Neural progenitor cell (in vitro differentiated cells): ENCODE results near the gene PTAFR. TPM values are rescaled to one million over a fixed set of nuclear protein-coding genes. Genes with fewer than 3 reads are reported as not detected.

Experiments
- DNase-seq: peaks from one replicate; pipeline ENCODE4 v3.0.0-alpha.2; 2016; ENCODE audit warnings: low spot score
- H2AFZ ChIP-seq: fragments of 200-600 bp; sonication (generic); replicated peaks from 2 replicates; pipeline ENCODE4 v1.6.1; 2016; ENCODE audit warnings: antibody characterized with exemption
- H3F3A ChIP-seq: fragments of 200-600 bp; sonication (generic); 2 replicates; pipeline ENCODE4 v1.6.1; 2016; ENCODE audit warnings: antibody characterized with exemption, low read depth
- H3K27ac ChIP-seq: fragments of 200-600 bp; sonication (generic); 2 replicates; pipeline ENCODE4 v1.5.1; 2016; ENCODE audit warnings: mild to moderate bottlenecking
- H3K27me3 ChIP-seq: fragments of 200-600 bp; sonication (generic); 2 replicates; pipeline ENCODE4 v1.6.1; 2016; ENCODE audit warnings: mild to moderate bottlenecking, moderate library complexity
- H3K36me3 ChIP-seq: fragments of 200-600 bp; sonication (generic); 2 replicates; pipeline ENCODE4 v1.5.1; 2016
- H3K4me1 ChIP-seq: fragments of 200-600 bp; sonication (generic); 2 replicates; pipeline ENCODE4 v1.6.1; 2016; ENCODE audit warnings: mixed run types
- H3K4me2 ChIP-seq: fragments of 200-600 bp; sonication (generic); 2 replicates; pipeline ENCODE4 v1.6.1; 2016
- H3K4me3 ChIP-seq: fragments of 200-600 bp; sonication (generic); 2 replicates; pipeline ENCODE4 v1.5.1; 2016
- H3K79me2 ChIP-seq: fragments of 200-600 bp; sonication (generic); 2 replicates; pipeline ENCODE4 v1.6.1; 2016; ENCODE audit warnings: low read depth
- H3K9ac ChIP-seq: fragments of 200-600 bp; sonication (generic); 2 replicates; pipeline ENCODE4 v1.6.1; 2016
- H3K9me3 ChIP-seq: fragments of 200-600 bp; sonication (generic); 2 replicates; pipeline ENCODE4 v1.5.1; 2016; ENCODE audit warnings: low read depth
- H4K20me1 ChIP-seq: fragments of 200-600 bp; sonication (generic); 2 replicates; pipeline ENCODE4 v1.6.1; 2016; ENCODE audit warnings: low read depth
- H3K27ac Mint-ChIP-seq: 3 replicates; pipeline ENCODE4 v1.8.0; 2021; ENCODE audit warnings: mixed read lengths
- H3K27me3 Mint-ChIP-seq: 2 replicates; pipeline ENCODE4 v1.8.0; 2022; ENCODE audit warnings: low read depth, mild to moderate bottlenecking, inconsistent platforms, moderate library complexity, mixed read lengths; ENCODE audit not compliant: insufficient read depth
- H3K36me3 Mint-ChIP-seq: 3 replicates; pipeline ENCODE4 v1.8.0; 2021; ENCODE audit warnings: mixed read lengths
- H3K4me1 Mint-ChIP-seq: 3 replicates; pipeline ENCODE4 v1.8.0; 2021; ENCODE audit warnings: mixed read lengths
- H3K4me3 Mint-ChIP-seq: 3 replicates; pipeline ENCODE4 v1.8.0; 2021; ENCODE audit warnings: mild to moderate bottlenecking, moderate library complexity, mixed read lengths
- H3K9me3 Mint-ChIP-seq: 3 replicates; pipeline ENCODE4 v1.8.0; 2020; ENCODE audit warnings: mixed read lengths
- CTCF ChIP-seq: fragments of 200-600 bp; sonication (generic); IDR thresholded peaks from 2 replicates; pipeline ENCODE4 v1.5.1; 2017; ENCODE audit warnings: antibody characterized with exemption, mild to moderate bottlenecking
- EZH2 ChIP-seq: fragments of 200-600 bp; sonication (generic); IDR thresholded peaks from 2 replicates; pipeline ENCODE4 v1.6.1; 2017; ENCODE audit warnings: antibody characterized with exemption, mild to moderate bottlenecking, moderate library complexity
- EZH2phosphoT487 ChIP-seq: fragments of 200-600 bp; sonication (generic); IDR thresholded peaks from 2 replicates; pipeline ENCODE4 v1.6.1; 2017; ENCODE audit warnings: antibody characterized with exemption
- total RNA-seq: library from RNA; depleted of rRNA; stranded (reverse); fragments of >200 nt; gene quantifications from 2 replicates; pipeline ENCODE4 v1.2.3, GENCODE V29; 2015; ENCODE audit warnings: low replicate concordance

The PTAFR gene
- total RNA-seq, 1 donor from 2014 or later = not detected

DNA sequence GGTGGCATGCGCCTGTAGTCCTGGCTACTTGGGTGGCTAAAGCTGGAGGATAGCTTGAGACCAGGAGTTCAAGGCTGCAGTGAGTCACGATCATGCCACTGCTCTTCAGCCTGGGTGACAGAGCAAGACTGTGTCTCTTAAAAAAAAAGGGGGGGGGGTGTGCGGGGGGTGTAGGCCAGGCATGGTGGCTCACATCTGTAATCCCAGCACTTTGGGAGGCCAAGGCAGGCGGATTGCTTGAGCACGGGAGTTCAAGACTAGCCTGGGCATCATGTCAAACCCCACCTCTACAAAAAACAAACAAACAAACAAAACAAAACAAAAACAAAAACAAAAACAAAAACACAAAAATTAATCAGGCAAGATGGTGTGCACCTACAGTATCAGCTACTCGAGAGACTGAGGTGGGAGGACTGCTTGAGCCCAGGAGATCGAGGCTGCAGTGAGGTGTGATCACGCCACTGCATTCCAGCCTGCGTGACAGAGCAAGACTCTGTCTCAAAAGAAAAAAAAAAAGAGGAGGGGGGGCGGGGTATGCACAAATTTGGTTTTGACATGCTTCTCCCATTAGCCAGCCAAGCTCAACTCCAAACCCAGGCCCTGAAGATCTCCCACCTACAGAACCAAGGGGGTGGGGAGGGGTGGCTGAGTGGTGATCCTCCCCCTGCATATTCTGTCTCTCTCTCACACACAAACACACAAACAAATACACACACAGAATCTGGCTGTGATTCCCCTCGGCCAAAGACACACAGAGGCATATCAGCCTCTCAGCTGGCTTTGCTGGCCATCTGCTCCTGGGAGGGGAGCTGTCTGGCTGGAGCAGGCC is 3.1 kb downstream of the PTAFR start:
- no peaks in the 10 kb centered on the region for H4K20me1 ChIP-seq
- peak overlapping the region; percentile 47 for H3K27ac Mint-ChIP-seq
- no peaks in the 10 kb centered on the region for H3K4me1 ChIP-seq
- H3K79me2 ChIP-seq = no peaks in the 10 kb centered on the region
- H3K36me3 Mint-ChIP-seq = no peaks in the 10 kb centered on the region
- H3K27me3 Mint-ChIP-seq = no peaks in the 10 kb centered on the region
- no peaks in the 10 kb centered on the region for H3K36me3 ChIP-seq
- no peak overlapping the region for H3K27ac ChIP-seq
- H3K4me3 ChIP-seq = no peak overlapping the region
- peaks cover 27% of the 10 kb centered on the region for H3K4me1 Mint-ChIP-seq
- no peak for TF ChIP-seq CTCF
- TF ChIP-seq EZH2 = no peak
- TF ChIP-seq EZH2phosphoT487 = no peak
- DNase-seq = no peak
- H3F3A ChIP-seq = no peaks in the 10 kb centered on the region
- H3K9ac ChIP-seq = no peak overlapping the region
- H2AFZ ChIP-seq = no peak overlapping the region
- no peak overlapping the region for H3K4me3 Mint-ChIP-seq
- no peaks in the 10 kb centered on the region for H3K9me3 ChIP-seq
- H3K4me2 ChIP-seq = no peak overlapping the region
- no peaks in the 10 kb centered on the region for H3K9me3 Mint-ChIP-seq
- no peaks in the 10 kb centered on the region for H3K27me3 ChIP-seq

DNA sequence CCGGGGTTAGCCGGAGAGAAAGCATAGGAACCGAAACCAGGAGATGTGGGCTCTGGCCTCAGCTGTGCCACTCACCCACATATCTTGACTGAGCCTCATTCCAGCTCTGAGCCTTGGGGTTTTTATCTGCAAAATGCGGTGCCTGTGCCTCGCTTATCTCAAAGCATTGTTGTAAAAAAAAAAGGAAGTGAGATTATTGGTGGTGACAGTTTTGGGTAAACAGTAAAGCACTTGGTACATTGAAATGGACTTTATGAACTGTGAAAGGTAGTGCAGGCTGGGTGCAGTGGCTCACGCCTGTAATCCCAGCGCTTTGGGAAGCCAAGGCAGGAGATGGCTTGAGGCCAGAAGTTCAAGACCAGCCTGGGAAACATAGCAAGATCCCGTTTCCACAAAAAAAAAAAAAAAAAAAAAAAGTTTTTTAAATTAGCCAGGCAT is 3.8 kb downstream of the PTAFR start:
- H3K27ac ChIP-seq = no peak overlapping the region
- H3K4me2 ChIP-seq = no peak overlapping the region
- H3F3A ChIP-seq = no peaks in the 10 kb centered on the region
- Mint-ChIP-seq H3K36me3 (no peaks in the 10 kb centered on the region), H3K27ac (no peak overlapping the region), H3K9me3 (no peaks in the 10 kb centered on the region), H3K4me1 (peaks cover 27% of the 10 kb centered on the region), H3K27me3 (no peaks in the 10 kb centered on the region), H3K4me3 (no peak overlapping the region)
- no peak for DNase-seq
- H3K4me1 ChIP-seq = no peaks in the 10 kb centered on the region
- H3K79me2 ChIP-seq = no peaks in the 10 kb centered on the region
- H4K20me1 ChIP-seq = no peaks in the 10 kb centered on the region
- no peak overlapping the region for H3K4me3 ChIP-seq
- no peaks in the 10 kb centered on the region for H3K9me3 ChIP-seq
- no peak overlapping the region for H3K9ac ChIP-seq
- H3K27me3 ChIP-seq = no peaks in the 10 kb centered on the region
- TF ChIP-seq EZH2 (no peak), EZH2phosphoT487 (no peak)
- no peak overlapping the region for H2AFZ ChIP-seq
- no peaks in the 10 kb centered on the region for H3K36me3 ChIP-seq

- no peak overlapping the region for H3K9ac ChIP-seq
- H3K79me2 ChIP-seq = no peaks in the 10 kb centered on the region
- Mint-ChIP-seq H3K4me1 (peaks cover 22% of the 10 kb centered on the region), H3K9me3 (no peaks in the 10 kb centered on the region), H3K27me3 (no peaks in the 10 kb centered on the region), H3K4me3 (no peak overlapping the region), H3K27ac (no peak overlapping the region), H3K36me3 (no peaks in the 10 kb centered on the region)
- no peak for DNase-seq
- no peaks in the 10 kb centered on the region for H3K9me3 ChIP-seq
- H3K4me3 ChIP-seq = no peak overlapping the region
- TF ChIP-seq EZH2 (no peak), EZH2phosphoT487 (no peak), CTCF (no peak)
- no peaks in the 10 kb centered on the region for H4K20me1 ChIP-seq
- H3K36me3 ChIP-seq = no peaks in the 10 kb centered on the region
- no peaks in the 10 kb centered on the region for H3K4me1 ChIP-seq
- no peak overlapping the region for H2AFZ ChIP-seq
- H3K27ac ChIP-seq = no peak overlapping the region
- no peak overlapping the region for H3K4me2 ChIP-seq
- H3F3A ChIP-seq = no peaks in the 10 kb centered on the region
- H3K27me3 ChIP-seq = no peaks in the 10 kb centered on the region
These were observed 5.2 kb downstream of the PTAFR start for GRCh38 chr1:28171246-28171645.

GRCh38 chr1:28170001-28170596 is 6.4 kb downstream of the PTAFR start:
- Histone ChIP-seq H3K27ac (no peak overlapping the region), H3F3A (no peaks in the 10 kb centered on the region), H3K4me1 (no peaks in the 10 kb centered on the region), H3K4me3 (no peak overlapping the region), H3K9me3 (no peaks in the 10 kb centered on the region), H3K4me2 (no peak overlapping the region), H3K79me2 (no peaks in the 10 kb centered on the region), H2AFZ (no peak overlapping the region), H4K20me1 (no peaks in the 10 kb centered on the region), H3K27me3 (no peaks in the 10 kb centered on the region), H3K36me3 (no peaks in the 10 kb centered on the region), H3K9ac (no peak overlapping the region)
- Mint-ChIP-seq H3K9me3 (no peaks in the 10 kb centered on the region), H3K4me1 (peaks cover 21% of the 10 kb centered on the region), H3K27me3 (no peaks in the 10 kb centered on the region), H3K4me3 (no peak overlapping the region), H3K36me3 (no peaks in the 10 kb centered on the region), H3K27ac (no peak overlapping the region)
- DNase-seq = no peak
- TF ChIP-seq CTCF (no peak), EZH2 (no peak), EZH2phosphoT487 (no peak)
